ENCODE results near the gene SEC22C.
"Not testable (repeated sequence)": the region's sequence is repeated elsewhere in the genome, so short reads cannot be mapped to it uniquely, and the experiment has no call there.

Gene SEC22C, protein sequence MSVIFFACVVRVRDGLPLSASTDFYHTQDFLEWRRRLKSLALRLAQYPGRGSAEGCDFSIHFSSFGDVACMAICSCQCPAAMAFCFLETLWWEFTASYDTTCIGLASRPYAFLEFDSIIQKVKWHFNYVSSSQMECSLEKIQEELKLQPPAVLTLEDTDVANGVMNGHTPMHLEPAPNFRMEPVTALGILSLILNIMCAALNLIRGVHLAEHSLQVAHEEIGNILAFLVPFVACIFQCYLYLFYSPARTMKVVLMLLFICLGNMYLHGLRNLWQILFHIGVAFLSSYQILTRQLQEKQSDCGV

DNA sequence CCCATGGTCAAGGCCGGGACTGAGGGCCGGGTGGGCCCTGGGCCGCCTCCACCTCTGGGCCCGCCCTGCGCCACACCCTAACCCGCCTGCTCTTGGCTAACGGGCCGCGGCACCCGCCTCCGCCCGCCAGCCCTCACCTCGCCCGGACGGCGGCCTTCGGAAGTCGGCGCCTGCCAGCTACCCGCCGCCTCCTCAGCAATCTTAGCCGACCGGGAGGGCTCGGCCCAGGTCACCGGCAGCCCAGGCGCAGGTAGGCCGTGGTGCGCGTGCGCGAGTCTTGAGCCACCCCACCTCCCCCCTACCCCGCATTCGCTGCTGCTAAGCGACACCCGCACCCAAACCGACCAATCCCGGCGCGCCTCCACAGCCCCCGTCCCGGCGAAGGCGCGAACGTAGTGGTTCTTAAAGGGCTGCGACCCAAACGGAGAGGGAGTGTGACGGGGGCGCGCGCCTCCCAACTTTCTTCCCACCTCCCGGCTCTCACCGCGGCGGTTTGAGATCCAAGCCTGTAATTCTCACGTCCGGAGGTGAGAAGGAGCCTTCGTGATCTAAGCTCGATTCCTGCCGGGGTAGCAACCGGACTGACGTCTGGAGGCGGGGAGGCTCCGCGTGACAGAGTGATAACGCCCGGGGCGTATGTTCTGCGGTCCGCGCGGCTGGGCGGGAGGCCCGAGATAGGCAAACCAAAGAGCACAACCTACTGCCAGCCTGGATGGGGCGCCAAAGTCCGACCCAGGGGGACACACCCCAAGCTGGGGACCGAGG lies at the start of gene SEC22C:
SEC22C (minus strand) TSS at position 259 of the 765 bp plus-strand sequence. CDS start 12,921 bp downstream, outside the sequence.
- DNase-seq = peak; percentile 69 to 96 (median 92)

DNA sequence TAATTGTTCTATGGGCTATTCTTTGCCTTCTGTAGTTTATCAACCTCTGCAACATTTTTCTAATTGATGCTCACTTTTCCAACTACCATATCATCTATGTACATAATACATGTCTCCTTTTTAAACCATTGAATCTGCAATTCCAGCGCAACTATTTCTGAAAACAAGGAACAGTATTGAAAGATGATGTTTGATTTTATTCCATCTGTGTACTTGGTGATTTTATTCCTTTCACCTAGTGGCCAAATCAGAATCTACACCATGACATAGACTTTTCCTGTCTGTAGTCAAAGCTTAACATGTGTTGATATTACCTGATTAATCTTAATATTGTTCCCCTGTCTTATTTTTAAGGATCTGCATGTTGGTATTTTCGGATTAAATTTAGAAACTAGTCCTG lies 31.7 kb upstream of the SEC22C start:
- DNase-seq = no peak

DNA sequence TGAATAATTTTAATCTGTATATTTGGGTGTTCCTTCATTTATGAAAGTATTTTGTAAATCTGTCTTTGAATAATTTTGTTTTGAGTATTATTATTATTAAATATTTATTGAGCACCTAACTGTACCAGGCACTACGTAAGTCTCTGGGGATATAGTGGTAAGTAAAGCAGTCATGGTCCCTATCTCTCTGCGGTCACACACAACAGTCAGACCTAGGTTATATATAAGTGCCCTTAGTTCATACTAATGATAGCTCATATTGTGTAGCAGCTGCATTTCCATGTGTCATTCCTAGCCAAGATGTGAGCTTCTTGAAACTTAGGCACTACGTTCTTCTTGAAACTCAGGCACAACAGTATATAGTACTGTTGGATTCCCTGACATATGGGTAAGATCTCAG lies 31.2 kb upstream of the SEC22C start:
- DNase-seq = no peak

DNA sequence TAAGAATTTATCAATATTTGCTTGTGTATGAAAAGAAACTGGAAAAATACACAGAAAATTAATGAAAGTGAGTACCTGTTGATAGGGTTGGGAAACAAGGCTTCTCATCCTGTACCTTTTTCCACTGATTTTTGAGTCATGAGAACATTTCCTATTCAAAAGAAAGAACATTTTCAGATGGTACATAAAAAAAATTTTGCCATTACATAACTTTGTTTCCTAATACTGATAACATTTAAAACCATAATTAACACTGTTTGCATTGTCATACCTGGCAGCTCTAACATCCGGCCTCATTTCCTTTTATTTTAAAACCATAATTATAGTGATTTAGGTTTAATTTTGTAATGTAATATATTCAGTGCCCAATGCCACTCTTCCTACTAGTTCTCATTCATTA lies 30.4 kb upstream of the SEC22C start:
- DNase-seq = no peak

DNA sequence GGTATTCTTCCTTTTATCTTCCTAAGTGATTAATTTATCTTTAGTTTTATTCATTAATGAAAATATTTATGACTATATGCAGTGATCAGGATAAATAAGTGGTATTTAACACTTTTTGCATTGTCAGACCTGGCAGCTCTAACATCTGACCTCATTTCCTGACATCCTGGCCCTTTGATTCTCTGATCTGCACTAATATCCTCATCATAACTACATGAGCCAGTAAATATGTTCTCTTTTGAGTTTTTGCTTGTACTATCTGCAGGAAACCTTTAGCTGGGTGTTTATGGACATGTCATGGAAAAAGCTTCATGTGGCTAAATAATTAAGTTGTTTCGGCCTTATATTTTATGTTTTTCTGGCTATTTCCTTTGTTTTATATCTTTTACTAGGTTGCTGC lies 29.2 kb upstream of the SEC22C start:
- no peak for DNase-seq

DNA sequence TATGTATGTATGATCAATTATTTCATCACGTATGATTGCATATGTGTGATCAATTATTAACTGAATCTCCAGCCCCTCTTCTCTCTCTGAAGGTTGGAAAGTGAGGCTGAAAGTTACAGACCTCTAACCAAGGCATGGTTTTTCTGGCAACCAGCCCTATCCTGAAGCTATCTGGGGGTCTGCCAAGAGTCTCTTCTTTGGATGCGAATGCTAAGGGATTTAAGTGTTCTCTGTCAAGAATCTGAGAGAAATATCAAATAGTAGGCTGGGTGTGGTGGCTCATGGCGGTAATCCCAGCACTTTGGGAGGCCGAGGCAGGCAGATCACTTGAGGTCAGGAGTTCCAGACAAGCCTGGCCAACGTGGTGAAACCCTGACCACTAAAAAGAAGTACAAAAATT lies 26.8 kb upstream of the SEC22C start:
- peak in 2 of 14 donors; percentile 3 to 17 for DNase-seq

DNA sequence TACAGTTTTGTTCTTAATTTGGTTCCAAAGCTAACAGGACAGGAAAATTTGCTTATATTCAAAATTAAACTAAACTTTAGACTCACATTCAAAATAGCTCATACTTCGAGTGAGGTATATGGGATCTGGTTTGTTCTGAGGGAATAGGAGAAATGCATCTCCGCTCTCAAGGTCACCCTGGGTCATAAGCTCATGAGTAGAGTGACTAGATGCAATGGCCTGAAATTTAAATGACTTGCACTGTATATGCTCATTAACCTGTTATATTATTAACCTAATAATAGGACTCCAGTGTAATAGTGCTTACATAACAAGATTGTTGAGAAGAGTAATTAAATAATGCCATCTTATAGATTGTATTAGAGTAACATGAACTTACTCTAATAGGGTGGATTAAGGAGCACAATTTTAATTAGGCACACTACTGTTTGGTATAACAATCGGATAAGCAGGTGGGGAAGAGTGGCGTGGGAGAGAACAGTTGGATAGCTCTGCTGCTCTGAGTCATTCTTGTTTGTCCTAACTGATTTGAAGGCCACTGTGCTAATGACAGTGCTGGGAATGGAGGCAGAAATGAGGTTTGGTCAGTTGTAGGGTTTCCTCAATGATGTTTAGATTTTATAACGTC lies 23.9 kb upstream of the SEC22C start:
- DNase-seq = peak in 2 of 14 donors; percentile 5 to 33

DNA sequence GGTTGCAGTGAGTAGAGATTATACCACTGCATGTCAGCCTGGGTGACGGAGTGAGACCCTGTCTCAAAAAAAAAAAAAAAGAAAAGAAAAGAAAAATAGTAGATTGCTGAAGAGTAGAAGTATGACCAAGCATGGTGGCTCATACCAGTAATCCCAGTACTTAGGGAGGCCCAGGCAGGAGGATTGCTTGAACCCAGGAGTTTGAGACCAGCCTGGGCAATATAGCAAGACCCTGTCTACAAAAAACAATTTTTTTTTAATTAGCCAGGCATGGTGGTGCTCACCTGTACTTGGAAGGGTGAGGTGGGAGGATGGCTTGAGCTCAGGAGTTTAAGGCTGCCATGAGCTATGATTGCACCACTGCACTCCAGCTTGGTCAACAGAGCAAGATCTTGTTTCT lies 21.2 kb upstream of the SEC22C start:
- DNase-seq = no peak

DNA sequence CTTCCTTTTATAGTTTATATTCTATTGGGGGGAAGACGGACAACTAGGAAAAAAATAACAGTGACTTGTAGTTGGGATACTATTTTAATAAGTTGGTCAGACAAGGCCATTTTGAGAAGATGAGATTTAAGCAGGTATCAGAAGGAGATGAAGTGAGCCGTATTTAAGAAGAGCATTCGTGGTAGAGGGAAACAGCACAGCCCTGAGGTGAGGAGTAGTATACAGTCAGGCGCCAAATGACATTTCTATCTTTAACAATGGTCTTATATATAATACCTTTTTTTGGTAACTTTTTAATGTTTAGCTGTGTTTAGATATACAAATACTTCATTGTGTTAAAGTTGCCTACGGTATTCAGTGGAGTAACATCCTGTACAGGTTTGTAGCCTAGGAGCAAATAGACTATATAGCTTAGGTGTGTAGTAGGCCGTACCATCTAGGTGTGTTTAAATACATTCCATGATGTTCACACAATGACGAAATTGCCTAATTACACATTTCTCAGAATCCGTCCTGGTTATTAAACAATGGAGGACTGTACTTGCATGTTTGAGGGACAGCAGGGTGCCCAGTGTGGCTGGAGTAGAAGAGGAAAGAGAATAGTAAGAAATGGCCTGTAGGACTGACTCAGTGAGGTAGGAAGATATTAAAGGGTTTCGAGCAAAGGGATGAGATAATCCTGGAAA lies 20.3 kb upstream of the SEC22C start:
- no peak for DNase-seq

DNA sequence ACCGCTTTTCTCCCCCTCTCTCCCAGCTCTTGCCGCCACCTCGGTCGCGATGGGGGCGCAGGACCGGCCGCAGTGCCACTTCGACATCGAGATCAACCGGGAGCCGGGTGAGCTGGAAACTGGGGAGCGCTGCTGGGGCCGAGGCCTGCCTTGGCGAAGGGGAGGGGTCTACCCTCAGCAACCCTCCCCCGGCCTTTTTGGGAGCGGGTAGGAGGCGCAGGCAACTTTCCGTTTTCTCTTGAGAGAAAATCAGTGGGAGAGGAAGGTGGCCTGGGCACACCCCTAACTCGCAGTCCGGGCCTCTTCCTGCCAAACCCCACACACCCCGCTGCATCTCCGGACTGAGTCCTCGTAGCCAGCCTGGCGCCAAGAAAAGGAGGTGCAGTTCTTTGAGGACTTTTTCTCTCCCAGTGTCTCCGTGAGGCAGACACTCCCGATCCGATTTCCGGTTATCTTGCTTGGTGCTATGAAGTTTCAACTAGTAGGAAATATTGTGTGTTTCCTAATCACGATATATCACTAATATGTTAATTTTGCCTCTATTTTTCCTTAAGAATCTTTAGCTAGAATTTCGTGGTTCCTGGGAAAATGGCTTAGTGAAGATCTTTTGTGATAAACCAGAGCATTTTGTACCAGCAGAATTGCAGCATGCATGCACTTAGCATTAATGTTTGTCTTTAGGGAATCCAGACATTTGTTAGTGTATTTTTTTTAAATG lies 19.4 kb upstream of the SEC22C start:
- peak in 7 of 14 donors; percentile 56 to 71 (median 68) for DNase-seq

DNA sequence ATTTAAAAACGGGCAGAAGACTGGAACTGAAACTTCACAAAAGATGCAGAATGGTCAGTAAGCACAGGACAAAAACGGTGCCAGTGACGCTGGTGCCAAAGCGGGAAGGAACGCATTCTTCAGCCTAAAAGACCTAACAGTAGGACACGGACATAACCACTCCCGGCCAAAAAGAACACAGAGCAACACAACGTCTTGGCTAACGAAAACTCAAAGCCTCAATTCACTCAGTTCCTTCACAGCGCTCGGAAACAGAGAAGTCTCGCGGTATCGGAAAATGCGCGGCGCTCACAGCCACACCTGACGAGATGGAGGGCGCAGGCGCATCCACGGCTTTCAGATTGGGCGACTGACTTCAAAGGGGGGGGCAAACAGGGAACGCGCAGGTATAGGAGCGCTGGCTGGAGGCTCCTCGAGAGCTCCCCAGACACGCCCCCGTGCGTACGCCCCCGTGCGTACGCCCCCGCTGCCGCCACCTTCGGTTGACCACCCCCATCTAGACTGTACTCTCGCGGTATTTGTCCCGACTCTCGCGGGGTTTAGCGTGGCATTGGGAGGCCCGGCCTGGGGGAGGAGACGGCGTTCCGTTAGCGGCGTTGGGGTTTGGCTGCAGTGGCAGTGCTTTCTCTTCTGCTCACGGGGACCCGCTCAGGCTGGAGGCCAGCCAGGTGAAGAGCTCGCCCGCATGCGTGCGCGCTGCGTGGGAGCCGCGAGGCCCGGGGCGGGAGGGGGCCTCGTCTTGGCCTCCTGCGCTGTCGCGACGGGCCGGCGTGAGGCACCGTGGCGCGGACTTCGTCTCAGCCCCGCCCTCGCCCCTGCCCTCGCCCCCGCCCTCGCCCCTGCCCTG lies 18.6 kb upstream of the SEC22C start, which contains the start of gene NKTR:
NKTR (plus strand) TSS at position 576 of the 847 bp plus-strand sequence. CDS start 321 bp downstream, outside the sequence.
- DNase-seq = peak; percentile 62 to 99 (median 91)

DNA sequence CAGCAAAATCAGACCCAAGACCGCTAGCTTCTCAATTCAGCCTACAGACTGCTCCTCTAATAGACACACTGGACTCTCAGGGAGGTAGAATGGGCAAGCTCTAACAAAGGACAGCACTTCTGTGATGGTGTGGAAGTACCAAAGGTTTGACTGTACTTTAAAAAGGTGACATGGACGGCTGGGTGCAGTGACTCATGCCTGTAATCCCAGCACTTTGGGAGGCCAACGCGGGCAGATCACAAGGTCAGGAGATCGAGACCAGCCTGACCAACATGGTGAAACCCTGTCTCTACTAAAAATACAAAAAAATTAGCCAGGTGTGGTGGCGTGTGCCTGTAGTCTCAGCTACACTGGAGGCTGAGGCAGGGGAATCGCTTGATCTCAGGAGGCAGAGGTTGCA lies 15.3 kb upstream of the SEC22C start:
- DNase-seq = not testable (repeated sequence)

DNA sequence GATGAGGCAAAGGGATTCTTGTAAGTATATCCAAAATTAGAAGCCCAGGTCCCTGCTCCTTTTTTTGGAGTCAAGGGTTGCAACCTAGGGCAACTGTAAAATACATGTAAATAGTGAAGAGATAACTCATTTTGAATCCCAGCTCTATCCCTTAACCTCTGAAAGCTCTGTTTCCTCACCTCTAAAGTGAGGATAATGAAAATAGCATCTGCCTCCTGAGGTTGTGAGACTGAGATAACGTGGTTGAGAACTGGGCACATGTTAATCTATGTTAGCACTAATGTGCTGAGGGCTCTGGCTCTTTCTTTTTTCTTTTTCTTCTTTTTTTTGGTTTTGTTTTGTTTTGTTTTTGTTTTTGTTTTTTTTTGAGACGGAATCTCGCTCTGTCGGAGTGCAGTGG lies 13.9 kb upstream of the SEC22C start:
- no peak for DNase-seq

DNA sequence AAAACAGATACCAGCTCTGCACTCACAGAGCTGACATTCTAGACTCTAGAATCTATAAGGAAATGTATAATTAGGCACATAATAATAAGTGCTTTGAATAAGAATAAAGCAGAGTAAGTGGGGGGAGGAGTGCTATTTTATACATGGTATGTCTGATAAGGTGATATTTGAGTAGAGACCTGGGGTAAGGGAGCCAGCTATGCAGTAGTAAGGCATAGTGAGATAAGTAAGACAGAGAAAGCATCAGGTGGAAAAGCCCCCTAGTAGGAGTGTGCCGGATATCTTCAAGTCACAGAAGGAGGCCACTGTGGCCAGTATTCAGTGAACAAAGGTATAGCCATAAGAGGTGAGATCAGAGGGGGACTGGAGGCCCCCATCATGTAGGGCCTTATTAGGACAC lies 11.9 kb upstream of the SEC22C start:
- DNase-seq = no peak

DNA sequence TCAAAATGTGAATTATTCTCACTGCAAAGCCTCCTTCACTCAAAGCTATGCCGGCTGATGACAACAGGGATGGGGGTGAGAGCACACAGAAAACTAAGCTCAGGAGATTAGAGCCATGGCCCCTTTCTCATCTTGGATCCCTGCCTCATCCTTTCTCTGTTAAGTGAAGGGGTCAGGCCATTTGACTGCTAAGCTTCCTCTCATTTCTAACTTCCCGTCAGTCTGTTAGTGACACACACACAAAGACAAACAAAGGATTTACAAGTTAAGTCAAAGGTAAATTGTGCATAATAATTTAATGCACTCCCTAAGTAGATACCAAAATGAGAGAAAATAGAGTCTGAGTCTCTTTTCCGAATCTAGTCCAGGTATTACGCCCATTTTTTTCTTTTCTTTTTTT lies 10.0 kb upstream of the SEC22C start:
- no peak for DNase-seq

DNA sequence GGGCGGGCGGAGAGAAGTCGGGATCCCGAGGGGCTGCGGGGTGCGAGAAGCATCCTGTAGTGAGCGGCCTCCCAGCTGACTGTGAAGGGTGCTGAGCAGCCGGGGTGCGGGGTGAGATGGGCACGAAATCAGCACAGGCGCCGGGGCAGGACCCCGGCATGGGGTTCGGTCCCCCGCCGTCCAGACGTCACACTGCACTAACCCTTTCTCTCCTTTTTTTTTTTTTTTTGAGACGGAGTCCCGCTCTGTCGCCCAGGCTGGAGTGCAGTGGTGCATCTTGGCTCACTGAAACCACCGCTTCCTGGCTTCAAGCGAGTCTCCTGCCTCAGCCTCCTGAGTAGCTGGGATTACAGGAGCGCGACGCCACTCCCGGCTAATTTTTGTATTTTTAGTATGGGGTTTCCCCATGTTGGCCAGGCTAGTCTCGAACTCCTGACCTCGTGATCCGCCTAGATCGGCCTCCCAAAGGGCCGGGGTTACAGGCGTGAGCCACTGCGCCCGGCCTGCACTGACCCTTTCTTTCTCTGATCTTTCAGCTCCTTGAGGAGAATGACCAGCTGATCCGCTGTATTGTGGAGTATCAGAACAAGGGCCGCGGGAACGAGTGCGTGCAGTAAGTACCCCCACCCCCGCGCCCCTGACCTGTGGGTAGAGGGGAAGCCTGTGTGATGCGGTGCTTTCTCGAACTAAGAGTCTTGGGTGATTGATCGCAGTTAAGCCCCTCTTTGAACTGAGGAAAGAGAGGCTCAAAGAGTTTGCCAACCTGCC lies 9.4 kb upstream of the SEC22C start:
- DNase-seq = no peak

DNA sequence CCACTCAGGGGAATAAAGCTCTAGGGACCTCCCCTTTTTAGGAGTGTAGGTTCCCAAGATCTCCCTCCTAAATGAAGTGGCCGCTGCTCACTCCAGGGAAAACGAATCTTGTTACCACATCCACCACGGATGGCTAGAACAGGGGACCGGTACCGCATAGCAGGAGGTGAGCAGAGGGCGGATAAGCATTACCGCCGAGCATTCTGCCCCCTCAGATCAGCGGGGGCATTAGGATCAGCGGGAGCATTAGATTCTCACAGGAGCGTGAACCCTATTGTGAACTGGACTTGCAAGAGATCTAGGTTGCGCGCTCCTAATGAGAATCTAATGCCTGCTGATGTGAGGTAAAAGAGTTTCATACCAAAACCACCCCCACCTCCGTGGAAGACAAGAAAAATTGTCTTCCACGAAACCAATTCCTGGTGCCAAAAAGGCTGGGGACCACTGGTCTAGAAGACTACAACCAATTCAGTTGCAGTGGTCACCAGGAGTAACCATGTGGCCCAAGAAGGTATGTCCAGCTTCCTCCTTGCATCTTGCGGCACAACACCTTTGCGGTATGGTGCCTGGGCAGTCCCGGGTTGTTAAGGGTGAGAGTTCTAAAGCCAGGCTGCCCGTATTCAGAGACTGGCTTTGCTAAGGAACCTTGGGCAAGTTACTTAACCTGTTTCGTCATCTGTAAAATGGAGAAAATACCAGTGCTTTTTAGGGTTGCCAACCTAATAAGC lies 7.8 kb upstream of the SEC22C start:
- no peak for DNase-seq

DNA sequence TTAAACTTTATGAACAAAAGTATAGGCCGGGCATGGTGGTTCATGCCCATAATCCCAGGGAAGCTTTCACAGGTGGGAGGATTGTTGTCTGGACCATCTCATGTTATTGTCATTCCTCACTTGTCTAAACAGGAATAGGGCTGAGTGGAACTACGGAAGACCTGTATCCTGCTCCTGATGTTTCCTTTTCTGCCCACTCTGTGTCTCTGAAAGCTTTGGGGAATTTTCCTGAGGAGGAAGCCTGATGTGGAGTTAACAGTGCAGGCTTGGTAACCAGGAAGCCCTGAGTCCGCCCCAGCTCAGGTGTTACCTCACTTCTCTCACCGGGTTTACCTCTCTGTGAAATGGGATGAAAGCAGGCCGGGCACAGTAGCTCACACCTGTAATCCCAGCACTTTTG lies 6.9 kb upstream of the SEC22C start:
- DNase-seq = no peak

DNA sequence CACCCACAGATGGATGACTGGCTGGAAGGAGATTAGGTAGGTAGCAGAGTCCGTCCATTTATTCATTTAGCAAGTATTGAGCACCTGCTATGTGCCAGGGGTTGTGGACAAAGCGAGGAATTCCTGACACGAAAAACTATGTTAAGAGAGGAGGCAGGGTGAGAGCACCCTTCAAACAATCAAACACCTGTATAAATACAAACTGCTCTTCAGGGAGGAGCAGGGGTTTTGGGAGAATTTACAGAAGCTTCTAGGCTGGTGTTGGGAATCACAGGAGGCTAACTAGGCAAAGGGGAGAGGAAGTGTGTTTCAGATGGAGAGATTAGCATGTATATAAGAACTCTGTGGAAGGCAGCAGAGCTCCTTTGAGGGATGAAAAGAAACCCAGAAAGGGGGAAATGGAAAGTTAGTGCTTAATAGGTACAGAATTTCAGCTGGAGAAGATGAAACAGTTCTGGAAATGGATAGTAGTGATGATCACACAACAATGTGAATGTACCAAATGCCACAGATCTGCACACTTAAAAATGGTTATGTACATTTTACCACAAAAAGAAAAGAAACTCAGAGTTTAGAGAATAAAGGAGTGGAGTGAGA lies 805 bp upstream of the SEC22C start:
- no peak for DNase-seq

All from C1 segment of cervical spinal cord (tissue), 14 donors.